Body of pancreas (tissue), 4 donors: ENCODE data around the gene SLC12A7.

Experiments
- CTCF ChIP-seq, 7 experiments: fragments of 450-650 bp in 4 of 7; fragments of 200-600 bp in 3 of 7; sonication (generic) in 3 of 7; IDR thresholded peaks; one replicate each; pipeline ENCODE4 v1.5.1; 2016 to 2019; ENCODE audit warnings: antibody characterized with exemption in 7 of 7
- POLR2A ChIP-seq, 3 donors: fragments of 450-650 bp; IDR thresholded peaks; one replicate each; pipeline ENCODE4 v1.6.1; 2016; ENCODE audit warnings: antibody characterized with exemption in 3 of 3, mild to moderate bottlenecking in 2 of 3

- TF ChIP-seq POLR2A (IDR thresholded peaks at IDR 0.05) (no peak), CTCF (IDR thresholded peaks at IDR 0.05) (no peak)
Measured at GRCh38 chr5:1042626-1043025, 69.2 kb downstream of the SLC12A7 start.
